ENCODE data around the gene ADM.

DNA sequence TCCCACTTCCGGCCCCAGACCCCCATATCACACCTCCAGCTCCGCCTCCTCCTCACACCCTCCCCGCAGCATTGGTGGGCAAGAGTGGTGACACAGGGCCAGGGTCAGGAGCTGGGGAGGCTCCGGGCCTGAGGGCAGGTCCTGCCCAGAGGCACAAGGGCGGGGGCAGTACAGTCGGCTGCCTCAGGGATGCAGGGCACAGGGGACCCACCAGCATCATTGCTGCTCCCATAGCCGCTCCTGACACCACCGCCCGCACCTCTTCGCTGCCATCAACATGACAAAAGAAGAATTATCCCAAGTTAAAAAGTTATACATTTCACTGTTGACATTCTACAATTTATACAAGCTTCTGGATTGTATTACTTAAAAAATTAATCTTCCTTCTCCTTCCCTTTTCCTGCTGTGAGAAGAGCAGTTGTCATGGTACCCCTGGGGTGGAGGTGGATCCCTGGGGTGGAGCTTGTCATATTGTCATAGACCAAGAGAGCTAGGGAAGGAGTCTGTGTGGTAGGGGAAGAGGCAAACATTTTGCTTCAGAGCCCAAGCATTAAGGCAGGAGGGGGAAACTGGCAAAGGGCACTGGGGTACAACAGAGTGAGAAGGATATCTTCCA is 15.0 kb upstream of the ADM start:
- TF ChIP-seq YY1 (IDR thresholded peaks at IDR 0.05; ENCODE audit: insufficient read depth, insufficient read length) (no peak), ZNF274 (IDR thresholded peaks at IDR 0.05; ENCODE audit: low read depth, low read length) (no peak)
